ENCODE measurements around the gene CCDC12.

GRCh38 chr3:46899151-46900006 lies 77.2 kb downstream of the CCDC12 start:
- no peak for TF ChIP-seq CTCF (IDR thresholded peaks at IDR 0.05)
- no peak for TF ChIP-seq POLR2A (IDR thresholded peaks at IDR 0.05)

Data from adrenal gland (tissue), 5 donors.